Liver (tissue), 3 donors: Measurements from ENCODE around the gene ITCH.

Experiments
- GABPA ChIP-seq, 2 donors: IDR thresholded peaks in 1 of 2; conservative IDR thresholded peaks in 1 of 2; 2 replicates each; pipeline ENCODE4 v1.6.1; 2016; ENCODE audit warnings: antibody characterized with exemption in 2 of 2, mild to moderate bottlenecking in 1 of 2, moderate library complexity in 1 of 2
- JUND ChIP-seq, 2 donors: IDR thresholded peaks; 2 replicates each; pipeline ENCODE4 v1.6.1; 2016; ENCODE audit warnings: antibody characterized with exemption in 2 of 2
- RXRA ChIP-seq, 2 donors: IDR thresholded peaks; 2 replicates each; pipeline ENCODE4 v1.6.1; 2017 to 2018; ENCODE audit warnings: antibody characterized with exemption in 2 of 2, mild to moderate bottlenecking in 1 of 2
- ZBTB33 ChIP-seq: IDR thresholded peaks from 2 replicates; pipeline ENCODE4 v1.6.1; 2016; ENCODE audit warnings: antibody characterized with exemption
- TF ChIP-seq, protein P1 (sequence below): fragments of 150-350 bp; IDR thresholded peaks from 2 replicates; pipeline ENCODE4 v1.5.1; 2017; ENCODE audit warnings: improper control_type of control experiment, low read depth, low read length; ENCODE audit not compliant: missing input control
- TF ChIP-seq, protein P2 (sequence below): IDR thresholded peaks from 2 replicates; pipeline ENCODE4 v1.6.1; 2016; ENCODE audit warnings: antibody characterized with exemption
- TF ChIP-seq, protein P3 (sequence below): IDR thresholded peaks from 2 replicates; pipeline ENCODE4 v1.6.1; 2016; ENCODE audit warnings: antibody characterized with exemption, mild to moderate bottlenecking
- donor health status: healthy.
- donor health status: healthy.

- TF ChIP-seq, protein P1, sequence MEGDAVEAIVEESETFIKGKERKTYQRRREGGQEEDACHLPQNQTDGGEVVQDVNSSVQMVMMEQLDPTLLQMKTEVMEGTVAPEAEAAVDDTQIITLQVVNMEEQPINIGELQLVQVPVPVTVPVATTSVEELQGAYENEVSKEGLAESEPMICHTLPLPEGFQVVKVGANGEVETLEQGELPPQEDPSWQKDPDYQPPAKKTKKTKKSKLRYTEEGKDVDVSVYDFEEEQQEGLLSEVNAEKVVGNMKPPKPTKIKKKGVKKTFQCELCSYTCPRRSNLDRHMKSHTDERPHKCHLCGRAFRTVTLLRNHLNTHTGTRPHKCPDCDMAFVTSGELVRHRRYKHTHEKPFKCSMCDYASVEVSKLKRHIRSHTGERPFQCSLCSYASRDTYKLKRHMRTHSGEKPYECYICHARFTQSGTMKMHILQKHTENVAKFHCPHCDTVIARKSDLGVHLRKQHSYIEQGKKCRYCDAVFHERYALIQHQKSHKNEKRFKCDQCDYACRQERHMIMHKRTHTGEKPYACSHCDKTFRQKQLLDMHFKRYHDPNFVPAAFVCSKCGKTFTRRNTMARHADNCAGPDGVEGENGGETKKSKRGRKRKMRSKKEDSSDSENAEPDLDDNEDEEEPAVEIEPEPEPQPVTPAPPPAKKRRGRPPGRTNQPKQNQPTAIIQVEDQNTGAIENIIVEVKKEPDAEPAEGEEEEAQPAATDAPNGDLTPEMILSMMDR = no peak
- TF ChIP-seq, protein P2, sequence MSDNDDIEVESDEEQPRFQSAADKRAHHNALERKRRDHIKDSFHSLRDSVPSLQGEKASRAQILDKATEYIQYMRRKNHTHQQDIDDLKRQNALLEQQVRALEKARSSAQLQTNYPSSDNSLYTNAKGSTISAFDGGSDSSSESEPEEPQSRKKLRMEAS = no peak
- TF ChIP-seq ZBTB33 = no peak
- TF ChIP-seq, protein P3, sequence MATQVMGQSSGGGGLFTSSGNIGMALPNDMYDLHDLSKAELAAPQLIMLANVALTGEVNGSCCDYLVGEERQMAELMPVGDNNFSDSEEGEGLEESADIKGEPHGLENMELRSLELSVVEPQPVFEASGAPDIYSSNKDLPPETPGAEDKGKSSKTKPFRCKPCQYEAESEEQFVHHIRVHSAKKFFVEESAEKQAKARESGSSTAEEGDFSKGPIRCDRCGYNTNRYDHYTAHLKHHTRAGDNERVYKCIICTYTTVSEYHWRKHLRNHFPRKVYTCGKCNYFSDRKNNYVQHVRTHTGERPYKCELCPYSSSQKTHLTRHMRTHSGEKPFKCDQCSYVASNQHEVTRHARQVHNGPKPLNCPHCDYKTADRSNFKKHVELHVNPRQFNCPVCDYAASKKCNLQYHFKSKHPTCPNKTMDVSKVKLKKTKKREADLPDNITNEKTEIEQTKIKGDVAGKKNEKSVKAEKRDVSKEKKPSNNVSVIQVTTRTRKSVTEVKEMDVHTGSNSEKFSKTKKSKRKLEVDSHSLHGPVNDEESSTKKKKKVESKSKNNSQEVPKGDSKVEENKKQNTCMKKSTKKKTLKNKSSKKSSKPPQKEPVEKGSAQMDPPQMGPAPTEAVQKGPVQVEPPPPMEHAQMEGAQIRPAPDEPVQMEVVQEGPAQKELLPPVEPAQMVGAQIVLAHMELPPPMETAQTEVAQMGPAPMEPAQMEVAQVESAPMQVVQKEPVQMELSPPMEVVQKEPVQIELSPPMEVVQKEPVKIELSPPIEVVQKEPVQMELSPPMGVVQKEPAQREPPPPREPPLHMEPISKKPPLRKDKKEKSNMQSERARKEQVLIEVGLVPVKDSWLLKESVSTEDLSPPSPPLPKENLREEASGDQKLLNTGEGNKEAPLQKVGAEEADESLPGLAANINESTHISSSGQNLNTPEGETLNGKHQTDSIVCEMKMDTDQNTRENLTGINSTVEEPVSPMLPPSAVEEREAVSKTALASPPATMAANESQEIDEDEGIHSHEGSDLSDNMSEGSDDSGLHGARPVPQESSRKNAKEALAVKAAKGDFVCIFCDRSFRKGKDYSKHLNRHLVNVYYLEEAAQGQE = no peak
- no peak for TF ChIP-seq GABPA (IDR thresholded peaks at IDR 0.05 in 1 of 2, conservative IDR thresholded peaks at IDR 0.05 in 1 of 2)
- no peak for TF ChIP-seq JUND (IDR thresholded peaks at IDR 0.05)
- no peak for TF ChIP-seq RXRA (IDR thresholded peaks at IDR 0.05)
Observed at GRCh38 chr20:34541917-34542316, 178.8 kb downstream of the ITCH start.
